ENCODE results near the gene CXorf58.

GRCh38 chrX:23981222-23981621, 73.4 kb downstream of the CXorf58 start:
- TF ChIP-seq CTCF (IDR thresholded peaks at IDR 0.05; ENCODE audit: low read depth, low read length) = no peak
- TF ChIP-seq EZH2phosphoT487 (IDR thresholded peaks at IDR 0.05; ENCODE audit: low read depth) = no peak

Data from OCI-LY3 (cell line).